ENCODE data around the gene COMMD2. TPM values are rescaled to one million over a fixed set of nuclear protein-coding genes. Genes with fewer than 3 reads are reported as not detected.

COMMD2 gene
- total and polyA plus RNA-seq, 8 donors = 1.4 to 50.4 (median 14.9) TPM

GRCh38 chr3:149744606-149745005 lies 7.7 kb downstream of the COMMD2 start:
- Histone ChIP-seq H3K4me1 (peaks cover 0 to 5% (median under 1%) of the 10 kb centered on the region in 4 donors), H3K4me3 (no peak overlapping the region), H3K36me3 (peaks cover 28 to 100% (median 90%) of the 10 kb centered on the region in 4 donors), H3K27me3 (no peaks in the 10 kb centered on the region), H3K27ac (no peak overlapping the region), H3K9me3 (no peaks in the 10 kb centered on the region)
- intact Hi-C loops (cut with DNase I; ENCODE audit: low total_unique reads) = no loop called here
- no peak for DNase-seq
- WGBS, 5 donors = 92 to 99% (median 98%) methylated on average over 3 of the region's 3 CpGs
- TF ChIP-seq POLR2A (IDR thresholded peaks at IDR 0.05) = no peak

GRCh38 chr3:149744151-149744550 lies 8.1 kb downstream of the COMMD2 start:
- intact Hi-C loops (cut with DNase I; ENCODE audit: low total_unique reads) = no loop called here
- Histone ChIP-seq H3K27ac (no peak overlapping the region), H3K36me3 (peaks cover 28 to 99% (median 90%) of the 10 kb centered on the region in 4 donors)

GRCh38 chr3:149739396-149739795 lies 12.9 kb downstream of the COMMD2 start:
- WGBS, 5 donors = 35 to 63% (median 40%) methylated on average over 2 of the region's 2 CpGs

More at GRCh38 chr3:149744151-149744550, 8.1 kb downstream of the COMMD2 start:
- no peak for TF ChIP-seq POLR2AphosphoS5 (IDR thresholded peaks at IDR 0.05)
- TF ChIP-seq POLR2A (IDR thresholded peaks at IDR 0.05) = no peak
- TF ChIP-seq EP300 (IDR thresholded peaks at IDR 0.05) = no peak
- no peak for TF ChIP-seq CTCF (IDR thresholded peaks at IDR 0.05)
- no peak for DNase-seq
- Histone ChIP-seq H3K27me3 (no peaks in the 10 kb centered on the region), H3K9me3 (no peaks in the 10 kb centered on the region), H3K4me1 (peaks cover 0 to 5% (median 2%) of the 10 kb centered on the region in 4 donors), H3K4me3 (no peak overlapping the region)

GRCh38 chr3:149738876-149739275 lies 13.4 kb downstream of the COMMD2 start:
- Histone ChIP-seq H3K27ac (peak overlapping the region in 1 of 5 donors; percentile 38), H3K9me3 (no peaks in the 10 kb centered on the region), H3K36me3 (peaks cover under 1 to 51% (median 42%) of the 10 kb centered on the region in 4 donors), H3K4me1 (peaks cover 0 to 12% (median 5%) of the 10 kb centered on the region in 4 donors), H3K4me3 (no peak overlapping the region), H3K27me3 (no peaks in the 10 kb centered on the region)
- no peak for DNase-seq
- TF ChIP-seq CTCF (IDR thresholded peaks at IDR 0.05) = no peak
- TF ChIP-seq POLR2AphosphoS5 (IDR thresholded peaks at IDR 0.05) = no peak
- TF ChIP-seq POLR2A (IDR thresholded peaks at IDR 0.05) = no peak
- TF ChIP-seq EP300 (IDR thresholded peaks at IDR 0.05) = no peak
- WGBS, 5 donors = 40 to 75% (median 65%) methylated on average over 2 of the region's 2 CpGs
- intact Hi-C loops (cut with DNase I; ENCODE audit: low total_unique reads) = no loop called here

More at GRCh38 chr3:149739396-149739795, 12.9 kb downstream of the COMMD2 start:
- no peak for TF ChIP-seq EP300 (IDR thresholded peaks at IDR 0.05)
- no peaks in the 10 kb centered on the region for H3K9me3 ChIP-seq
- no peak for DNase-seq
- peak overlapping the region in 1 of 5 donors; percentile 38 for H3K27ac ChIP-seq
- intact Hi-C loops (cut with DNase I; ENCODE audit: low total_unique reads) = no loop called here
- peaks cover 0 to 14% (median 5%) of the 10 kb centered on the region in 4 donors for H3K4me1 ChIP-seq
- peaks cover 6 to 56% (median 46%) of the 10 kb centered on the region in 4 donors for H3K36me3 ChIP-seq
- no peaks in the 10 kb centered on the region for H3K27me3 ChIP-seq
- no peak overlapping the region for H3K4me3 ChIP-seq

GRCh38 chr3:149736953-149737205 lies 15.4 kb downstream of the COMMD2 start:
- Histone ChIP-seq H3K36me3 (peaks cover 0 to 31% (median 27%) of the 10 kb centered on the region in 4 donors), H3K27ac (no peak overlapping the region), H3K4me3 (no peak overlapping the region), H3K9me3 (no peaks in the 10 kb centered on the region), H3K4me1 (peaks cover 0 to 12% (median 5%) of the 10 kb centered on the region in 4 donors), H3K27me3 (no peaks in the 10 kb centered on the region)
- TF ChIP-seq POLR2AphosphoS5 (IDR thresholded peaks at IDR 0.05) (no peak), CTCF (IDR thresholded peaks at IDR 0.05) (no peak), EP300 (IDR thresholded peaks at IDR 0.05) (no peak), POLR2A (IDR thresholded peaks at IDR 0.05) (no peak)
- intact Hi-C loops (cut with DNase I; ENCODE audit: low total_unique reads) = no loop called here
- DNase-seq = no peak
